Smooth muscle cell (in vitro differentiated cells): ENCODE results near the gene BICC1. TPM values are rescaled to one million over a fixed set of nuclear protein-coding genes. Genes with fewer than 3 reads are reported as not detected.
A peak's percentile ranks its signal among the peaks of the same experiment; 100 is the strongest.

Experiments
- DNase-seq: peaks from one replicate; lab custom pipeline; 2025; ENCODE audit not compliant: unreplicated experiment; lab: John Stamatoyannopoulos, UW
- H2AFZ ChIP-seq: fragments of 200-600 bp; sonication (generic); 2 replicates; pipeline ENCODE4 v1.6.0; 2016; ENCODE audit warnings: antibody characterized with exemption, low read depth, mild to moderate bottlenecking
- H3F3A ChIP-seq: fragments of 200-600 bp; sonication (generic); 2 replicates; pipeline ENCODE4 v1.6.0; 2017; ENCODE audit warnings: antibody characterized with exemption, low read depth
- H3K27ac ChIP-seq: fragments of 200-600 bp; sonication (generic); 2 replicates; pipeline ENCODE4 v1.5.1; 2016; ENCODE audit warnings: low read depth, mild to moderate bottlenecking
- H3K27me3 ChIP-seq: fragments of 200-600 bp; sonication (generic); 2 replicates; pipeline ENCODE4 v1.6.1; 2016; ENCODE audit warnings: low read depth, mild to moderate bottlenecking
- H3K36me3 ChIP-seq: fragments of 200-600 bp; sonication (generic); 2 replicates; pipeline ENCODE4 v1.5.1; 2016; ENCODE audit warnings: low read depth
- H3K4me1 ChIP-seq: fragments of 200-600 bp; sonication (generic); 2 replicates; pipeline ENCODE4 v1.5.1; 2016; ENCODE audit warnings: low read depth
- H3K4me2 ChIP-seq: fragments of 200-600 bp; sonication (generic); 2 replicates; pipeline ENCODE4 v1.6.0; 2016; ENCODE audit warnings: mild to moderate bottlenecking
- H3K4me3 ChIP-seq: fragments of 200-600 bp; sonication (generic); 2 replicates; pipeline ENCODE4 v1.5.1; 2016; ENCODE audit warnings: mild to moderate bottlenecking
- H3K79me2 ChIP-seq: fragments of 200-600 bp; sonication (generic); 2 replicates; pipeline ENCODE4 v1.6.0; 2016; ENCODE audit warnings: low read depth, mild to moderate bottlenecking
- H3K9ac ChIP-seq: fragments of 200-600 bp; sonication (generic); 2 replicates; pipeline ENCODE4 v1.6.0; 2016; ENCODE audit warnings: low read depth
- H3K9me3 ChIP-seq: fragments of 200-600 bp; sonication (generic); replicated peaks from 2 replicates; pipeline ENCODE4 v1.5.1; 2016; ENCODE audit warnings: low read depth
- H4K20me1 ChIP-seq: fragments of 200-600 bp; sonication (generic); 2 replicates; pipeline ENCODE4 v1.6.0; 2016; ENCODE audit warnings: low read depth
- CTCF ChIP-seq: fragments of 200-600 bp; sonication (generic); IDR thresholded peaks from 2 replicates; pipeline ENCODE4 v1.5.1; 2017; ENCODE audit warnings: borderline replicate concordance, mild to moderate bottlenecking, antibody characterized with exemption; ENCODE audit not compliant: insufficient read depth, poor library complexity, severe bottlenecking
- whole genome bisulfite sequencing: methylation state at CpG from one replicate; pipeline ENCODE4 v1.1.7; 2016; ENCODE audit warnings: low lambda C conversion rate; 5-methylcytosine and 5-hydroxymethylcytosine counted together
- polyA plus RNA-seq: library from polyadenylated mRNA; unstranded; fragments of >200 nt; fragmentation: Nextera tagmentation; extraction: Ambion mirVana; gene quantifications from 2 replicates; pipeline ENCODE4 v1.2.1, GENCODE V29; 2016
- total RNA-seq: library from RNA; depleted of rRNA; stranded (reverse); fragments of >200 nt; gene quantifications from 2 replicates; pipeline ENCODE4 v1.2.3, GENCODE V29; 2014

Gene BICC1
- total and polyA plus RNA-seq, 2 experiments from 2014 or later: 7.9 to 23.0 TPM

GRCh38 chr10:58820861-58821751, 308.4 kb downstream of the BICC1 start:
- no peak for DNase-seq
- 41% methylated on average over 7 of the region's 7 CpGs for WGBS
- Histone ChIP-seq H3K9me3 (no peaks in the 10 kb centered on the region), H3K4me1 (peaks cover 15% of the 10 kb centered on the region), H3K27me3 (no peaks in the 10 kb centered on the region), H3K4me2 (peak overlapping the region; percentile 73), H3K36me3 (no peaks in the 10 kb centered on the region), H3K4me3 (no peak overlapping the region), H3K79me2 (no peaks in the 10 kb centered on the region), H3K27ac (peak overlapping the region; percentile 74), H4K20me1 (no peaks in the 10 kb centered on the region), H2AFZ (no peak overlapping the region), H3K9ac (peak overlapping the region; percentile 11), H3F3A (peaks cover 12% of the 10 kb centered on the region)
- no peak for TF ChIP-seq CTCF

- H3K27me3 ChIP-seq: no peaks in the 10 kb centered on the region
- H3K4me2 ChIP-seq: peak overlapping the region; percentile 73
- H3F3A ChIP-seq: peaks cover 12% of the 10 kb centered on the region
- no peak overlapping the region for H2AFZ ChIP-seq
- H3K9me3 ChIP-seq: no peaks in the 10 kb centered on the region
- H3K4me1 ChIP-seq: peaks cover 15% of the 10 kb centered on the region
- H3K36me3 ChIP-seq: no peaks in the 10 kb centered on the region
- no peak for TF ChIP-seq CTCF
- H3K4me3 ChIP-seq: no peak overlapping the region
- H4K20me1 ChIP-seq: no peaks in the 10 kb centered on the region
- no peak for DNase-seq
- no peak overlapping the region for H3K9ac ChIP-seq
- 91% methylated on average over 1 of the region's 1 CpG for WGBS
- H3K79me2 ChIP-seq: no peaks in the 10 kb centered on the region
- peak overlapping the region; percentile 74 for H3K27ac ChIP-seq
Observed at GRCh38 chr10:58821752-58822056, 309.0 kb downstream of the BICC1 start.

- Histone ChIP-seq H3K4me1 (peaks cover 7% of the 10 kb centered on the region), H3K9ac (no peak overlapping the region), H3K9me3 (no peaks in the 10 kb centered on the region), H3K27me3 (no peaks in the 10 kb centered on the region), H3K36me3 (no peaks in the 10 kb centered on the region), H2AFZ (no peak overlapping the region), H3K4me2 (no peak overlapping the region), H3K27ac (no peak overlapping the region), H3K4me3 (no peak overlapping the region), H3K79me2 (no peaks in the 10 kb centered on the region), H4K20me1 (no peaks in the 10 kb centered on the region), H3F3A (peaks cover 12% of the 10 kb centered on the region)
- DNase-seq: no peak
- 96% methylated on average over 1 of the region's 1 CpG for WGBS
- TF ChIP-seq CTCF: no peak
Observed at GRCh38 chr10:58823983-58824382, 311.3 kb downstream of the BICC1 start.

- Histone ChIP-seq H2AFZ (no peak overlapping the region), H3K79me2 (no peaks in the 10 kb centered on the region), H4K20me1 (no peaks in the 10 kb centered on the region), H3K27ac (no peak overlapping the region), H3K36me3 (no peaks in the 10 kb centered on the region), H3K4me2 (no peak overlapping the region), H3K27me3 (no peaks in the 10 kb centered on the region), H3K9me3 (no peaks in the 10 kb centered on the region), H3K9ac (no peak overlapping the region), H3K4me1 (peaks cover 7% of the 10 kb centered on the region), H3F3A (peaks cover 12% of the 10 kb centered on the region), H3K4me3 (no peak overlapping the region)
- WGBS: 91% methylated on average over 2 of the region's 2 CpGs
- DNase-seq: no peak
- TF ChIP-seq CTCF: no peak
Observed at GRCh38 chr10:58824396-58824795, 311.7 kb downstream of the BICC1 start.
